DND-41 (cell line): ENCODE measurements around the gene PTPRK.

Experiments
- ATAC-seq: fragments of 200-7000 bp; cut with Tn5 transposase; 3 replicates; pipeline ENCODE4 v1.9.1; 2021; ENCODE audit warnings: low read depth; ENCODE audit not compliant: insufficient read depth
- DNase-seq: peaks from one replicate; pipeline ENCODE4 v3.0.0-alpha.2; 2020
- H2AFZ ChIP-seq: 2 replicates; pipeline ENCODE4 v1.6.0; 2012; ENCODE audit warnings: low read depth, low read length
- H3K27ac ChIP-seq: 2 replicates; pipeline ENCODE4 v1.5.1; 2012; ENCODE audit warnings: low read length, inconsistent platforms
- H3K27me3 ChIP-seq: fragments of 200-600 bp; sonication (generic); 2 replicates; pipeline ENCODE4 v1.6.0; 2012; ENCODE audit warnings: low read length, mild to moderate bottlenecking, inconsistent platforms; ENCODE audit not compliant: insufficient read depth, poor library complexity
- H3K36me3 ChIP-seq: 2 replicates; pipeline ENCODE4 v1.5.1; 2012; ENCODE audit warnings: low read length, inconsistent platforms; ENCODE audit not compliant: insufficient read depth
- H3K4me1 ChIP-seq: 2 replicates; pipeline ENCODE4 v1.5.1; 2012; ENCODE audit warnings: mild to moderate bottlenecking, low read length; ENCODE audit not compliant: insufficient read depth
- H3K4me2 ChIP-seq: 2 replicates; pipeline ENCODE4 v1.6.0; 2012; ENCODE audit warnings: mild to moderate bottlenecking, moderate library complexity, low read length, inconsistent platforms; ENCODE audit not compliant: insufficient read depth
- H3K4me3 ChIP-seq, 2 experiments: fragments of 200-600 bp in 1 of 2; shearing (Covaris generic) in 1 of 2; 2 replicates each; pipeline ENCODE4 v1.5.1; 2012 to 2016; ENCODE audit warnings: inconsistent platforms in 2 of 2, low read length in 2 of 2, mild to moderate bottlenecking in 2 of 2, low read depth in 1 of 2, moderate library complexity in 1 of 2
- H3K79me2 ChIP-seq: 2 replicates; pipeline ENCODE4 v1.6.0; 2012; ENCODE audit warnings: low read length, inconsistent platforms; ENCODE audit not compliant: insufficient read depth
- H3K9ac ChIP-seq: 2 replicates; pipeline ENCODE4 v1.6.0; 2012; ENCODE audit warnings: low read depth, mild to moderate bottlenecking, inconsistent platforms, low read length, moderate library complexity
- H3K9me3 ChIP-seq: 2 replicates; pipeline ENCODE4 v1.5.1; 2012; ENCODE audit warnings: low read length, moderate library complexity, mild to moderate bottlenecking, inconsistent platforms; ENCODE audit not compliant: insufficient read depth, severe bottlenecking
- H4K20me1 ChIP-seq: 2 replicates; pipeline ENCODE4 v1.6.0; 2012; ENCODE audit warnings: low read length; ENCODE audit not compliant: insufficient read depth
- CTCF ChIP-seq: IDR thresholded peaks from 2 replicates; pipeline ENCODE4 v1.5.1; 2012; ENCODE audit warnings: borderline replicate concordance, low read length, moderate library complexity, mild to moderate bottlenecking; ENCODE audit not compliant: poor library complexity, severe bottlenecking; ENCODE audit errors: extremely low read depth
- EZH2 ChIP-seq: IDR thresholded peaks from 3 replicates; pipeline ENCODE4 v1.6.1; 2012; ENCODE audit warnings: borderline replicate concordance, low read depth, mild to moderate bottlenecking, moderate library complexity, low read length, inconsistent platforms; ENCODE audit not compliant: severe bottlenecking

The PTPRK gene

GRCh38 chr6:128538763-128539162 lies 18.4 kb upstream of the PTPRK start:
- Histone ChIP-seq H3K4me1 (no peaks in the 10 kb centered on the region), H2AFZ (no peak overlapping the region), H3K79me2 (no peaks in the 10 kb centered on the region), H3K9me3 (no peaks in the 10 kb centered on the region), H4K20me1 (no peaks in the 10 kb centered on the region), H3K27me3 (no peaks in the 10 kb centered on the region), H3K9ac (no peak overlapping the region), H3K27ac (no peak overlapping the region), H3K4me2 (no peak overlapping the region), H3K4me3 (no peak overlapping the region), H3K36me3 (no peaks in the 10 kb centered on the region)
- ATAC-seq (no peak), DNase-seq (no peak)
- TF ChIP-seq EZH2 (no peak), CTCF (no peak)

GRCh38 chr6:128532827-128533226 lies 12.4 kb upstream of the PTPRK start:
- Histone ChIP-seq H3K4me1 (no peaks in the 10 kb centered on the region), H3K36me3 (no peaks in the 10 kb centered on the region), H2AFZ (no peak overlapping the region), H3K27ac (no peak overlapping the region), H3K4me3 (no peak overlapping the region), H3K9me3 (no peaks in the 10 kb centered on the region), H4K20me1 (no peaks in the 10 kb centered on the region), H3K79me2 (no peaks in the 10 kb centered on the region), H3K4me2 (no peak overlapping the region), H3K9ac (no peak overlapping the region), H3K27me3 (no peaks in the 10 kb centered on the region)
- ATAC-seq (no peak), DNase-seq (no peak)
- TF ChIP-seq CTCF (no peak), EZH2 (no peak)

GRCh38 chr6:128532136-128532535 lies 11.7 kb upstream of the PTPRK start:
- Histone ChIP-seq H2AFZ (no peak overlapping the region), H3K4me3 (no peak overlapping the region), H3K4me2 (no peak overlapping the region), H3K79me2 (no peaks in the 10 kb centered on the region), H3K4me1 (no peaks in the 10 kb centered on the region), H3K9ac (no peak overlapping the region), H3K27me3 (no peaks in the 10 kb centered on the region), H3K9me3 (no peaks in the 10 kb centered on the region), H4K20me1 (no peaks in the 10 kb centered on the region), H3K36me3 (no peaks in the 10 kb centered on the region), H3K27ac (no peak overlapping the region)
- no peak for DNase-seq
- ATAC-seq, result no peak
- TF ChIP-seq CTCF (no peak), EZH2 (no peak)

- H2AFZ ChIP-seq, result no peak overlapping the region
- no peaks in the 10 kb centered on the region for H3K79me2 ChIP-seq
- H3K4me2 ChIP-seq, result no peak overlapping the region
- H3K9ac ChIP-seq, result no peak overlapping the region
- H4K20me1 ChIP-seq, result no peaks in the 10 kb centered on the region
- H3K27me3 ChIP-seq, result no peaks in the 10 kb centered on the region
- H3K27ac ChIP-seq, result no peak overlapping the region
- H3K4me1 ChIP-seq, result no peaks in the 10 kb centered on the region
- H3K36me3 ChIP-seq, result no peaks in the 10 kb centered on the region
- TF ChIP-seq EZH2 (no peak), CTCF (no peak)
- ATAC-seq (no peak), DNase-seq (no peak)
- no peak overlapping the region for H3K4me3 ChIP-seq
- no peaks in the 10 kb centered on the region for H3K9me3 ChIP-seq
Observed at GRCh38 chr6:128531696-128532095, 11.3 kb upstream of the PTPRK start.
